ENCODE measurements around the gene ZDHHC11B. TPM values are rescaled to one million over a fixed set of nuclear protein-coding genes. Genes with fewer than 3 reads are reported as not detected.
"Not testable (repeated sequence)": the region's sequence is repeated elsewhere in the genome, so short reads cannot be mapped to it uniquely, and the experiment has no call there.

The ZDHHC11B gene
- total RNA-seq, 1 experiment from 2014 or later: 1.4 TPM

- Histone ChIP-seq H4K8ac (replicated peaks; ENCODE audit: insufficient read length, low read depth, low read length) (no peak overlapping the region), H3K14ac (ENCODE audit: insufficient read depth, low read length) (no peak overlapping the region; the same call in 1 of the 2 replicates), H4K5ac (ENCODE audit: insufficient read length, low read depth, low read length) (no peak overlapping the region), H3K23me2 (ENCODE audit: insufficient read length, low read depth, low read length, poor library complexity, severe bottlenecking) (no peaks in the 10 kb centered on the region), H3K27me3 (ENCODE audit: insufficient read depth, low read length) (no peaks in the 10 kb centered on the region), H2BK120ac (ENCODE audit: low read depth, low read length, poor library complexity, severe bottlenecking) (no peak overlapping the region), H2AFZ (ENCODE audit: low read length) (no peak overlapping the region), H3K4ac (ENCODE audit: low read depth, low read length) (no peak overlapping the region), H3K79me2 (ENCODE audit: insufficient read depth, low read length) (no peaks in the 10 kb centered on the region), H2AK5ac (ENCODE audit: insufficient read length, low read length) (no peak overlapping the region), H4K20me1 (ENCODE audit: control insufficient read depth, insufficient read depth, insufficient read length) (no peaks in the 10 kb centered on the region), H3K79me1 (ENCODE audit: insufficient read depth, low read depth, low read length, poor library complexity, severe bottlenecking) (no peaks in the 10 kb centered on the region), H3K27ac (ENCODE audit: insufficient read length, low read depth, low read length) (no peak overlapping the region), H3K56ac (ENCODE audit: insufficient read length, low read depth, low read length) (no peak overlapping the region), H2BK5ac (ENCODE audit: insufficient read length, low read length) (no peak overlapping the region), H3K4me2 (ENCODE audit: insufficient read depth, insufficient read length, low read length) (no peak overlapping the region), H2BK20ac (ENCODE audit: low read depth, low read length, poor library complexity, severe bottlenecking) (no peak overlapping the region), H2BK15ac (ENCODE audit: low read depth, low read length) (no peak overlapping the region), H3K23ac (ENCODE audit: insufficient read length, low read depth, low read length) (no peak overlapping the region), H3K4me1 (ENCODE audit: insufficient read depth, low read length) (no peaks in the 10 kb centered on the region), H3T11ph (ENCODE audit: low read length) (no peak overlapping the region), H3K9ac (ENCODE audit: extremely low read depth, insufficient read length, low read length) (no peak overlapping the region), H3K9me3 (ENCODE audit: control insufficient read depth, low read depth, low read length) (no peaks in the 10 kb centered on the region), H4K91ac (ENCODE audit: insufficient read length, low read depth, low read length) (no peak overlapping the region), H2BK12ac (ENCODE audit: insufficient read length, low read depth, low read length) (no peak overlapping the region), H3K18ac (ENCODE audit: insufficient read length, low read depth, low read length) (no peak overlapping the region)
- H3K27me3 Mint-ChIP-seq (ENCODE audit: low read depth): peaks cover 3% of the 10 kb centered on the region; the same call in 1 of the 2 replicates
- TF ChIP-seq CTCF (conservative IDR thresholded peaks at IDR 0.05): peak; percentile 21; the same call in 1 of the 3 replicates
- no peaks in the 10 kb centered on the region for H3K4me1 Mint-ChIP-seq
- DNase-seq: peak; percentile 32
- no peaks in the 10 kb centered on the region for H3K36me3 Mint-ChIP-seq (ENCODE audit: insufficient read depth in 1 of 3, low read depth in 3 of 3)
- H3K27ac Mint-ChIP-seq: no peak overlapping the region; a peak in 1 of 7 replicates
- no CpG with 5 or more reads among the region's 11 CpGs for WGBS (ENCODE audit: extremely low coverage, insufficient read length, low lambda C conversion rate)
- no peak overlapping the region for H3K4me3 Mint-ChIP-seq
- H3K9me3 Mint-ChIP-seq: no peaks in the 10 kb centered on the region
Observed at GRCh38 chr5:746258-746761, 38.2 kb downstream of the ZDHHC11B start.

GRCh38 chr5:745272-746142, 39.0 kb downstream of the ZDHHC11B start:
- H3K9me3 ChIP-seq (ENCODE audit: control insufficient read depth, low read depth, low read length): not testable (repeated sequence)
- DNase-seq: peak; percentile 20

More at GRCh38 chr5:745272-746142, 39.0 kb downstream of the ZDHHC11B start:
- not testable (repeated sequence) for H2BK15ac ChIP-seq (ENCODE audit: low read depth, low read length); H3K23ac ChIP-seq (ENCODE audit: insufficient read length, low read depth, low read length); H2AK5ac ChIP-seq (ENCODE audit: insufficient read length, low read length); H3K36me3 Mint-ChIP-seq (ENCODE audit: insufficient read depth in 1 of 3, low read depth in 3 of 3); H3K18ac ChIP-seq (ENCODE audit: insufficient read length, low read depth, low read length); H3K23me2 ChIP-seq (ENCODE audit: insufficient read length, low read depth, low read length, poor library complexity, severe bottlenecking); H3K4me3 Mint-ChIP-seq; H3K56ac ChIP-seq (ENCODE audit: insufficient read length, low read depth, low read length); H4K91ac ChIP-seq (ENCODE audit: insufficient read length, low read depth, low read length); H4K5ac ChIP-seq (ENCODE audit: insufficient read length, low read depth, low read length); H3K79me2 ChIP-seq (ENCODE audit: insufficient read depth, low read length); H3K27me3 ChIP-seq (ENCODE audit: insufficient read depth, low read length); H3T11ph ChIP-seq (ENCODE audit: low read length); H3K9ac ChIP-seq (ENCODE audit: extremely low read depth, insufficient read length, low read length); H4K8ac ChIP-seq (replicated peaks; ENCODE audit: insufficient read length, low read depth, low read length); H2BK20ac ChIP-seq (ENCODE audit: low read depth, low read length, poor library complexity, severe bottlenecking); H3K27ac ChIP-seq (ENCODE audit: insufficient read length, low read depth, low read length); H2AFZ ChIP-seq (ENCODE audit: low read length); H2BK5ac ChIP-seq (ENCODE audit: insufficient read length, low read length); H2BK120ac ChIP-seq (ENCODE audit: low read depth, low read length, poor library complexity, severe bottlenecking); H3K4ac ChIP-seq (ENCODE audit: low read depth, low read length); H3K4me1 ChIP-seq (ENCODE audit: insufficient read depth, low read length); H3K27me3 Mint-ChIP-seq (ENCODE audit: low read depth); H3K4me2 ChIP-seq (ENCODE audit: insufficient read depth, insufficient read length, low read length); H3K14ac ChIP-seq (ENCODE audit: insufficient read depth, low read length); H4K20me1 ChIP-seq (ENCODE audit: control insufficient read depth, insufficient read depth, insufficient read length); H3K27ac Mint-ChIP-seq; H3K9me3 Mint-ChIP-seq; H3K4me1 Mint-ChIP-seq; H3K79me1 ChIP-seq (ENCODE audit: insufficient read depth, low read depth, low read length, poor library complexity, severe bottlenecking); H2BK12ac ChIP-seq (ENCODE audit: insufficient read length, low read depth, low read length)
- WGBS (ENCODE audit: extremely low coverage, insufficient read length, low lambda C conversion rate): no CpG with 5 or more reads among the region's 23 CpGs
